ENCODE data around the gene AS3MT.

DNA sequence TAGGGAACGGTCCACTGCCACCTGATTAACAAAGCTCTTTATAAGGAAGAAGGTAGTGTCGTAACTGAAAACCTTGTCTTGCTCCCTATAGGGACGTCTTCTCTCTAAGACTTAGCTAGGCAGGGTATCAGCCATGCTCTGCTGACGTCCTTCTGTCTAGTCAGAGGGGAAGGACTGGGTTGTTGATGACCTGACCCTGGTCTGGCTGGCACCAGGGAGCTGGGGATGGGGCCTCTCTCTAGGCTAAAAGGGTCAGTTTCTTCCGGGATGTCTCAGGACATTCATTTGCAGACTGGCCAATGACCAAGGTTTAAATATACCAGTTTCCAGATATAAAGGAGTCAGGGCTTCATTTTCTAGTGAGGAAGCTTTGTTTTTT, 41.7 kb upstream of the AS3MT start:
- TF ChIP-seq, protein P1, sequence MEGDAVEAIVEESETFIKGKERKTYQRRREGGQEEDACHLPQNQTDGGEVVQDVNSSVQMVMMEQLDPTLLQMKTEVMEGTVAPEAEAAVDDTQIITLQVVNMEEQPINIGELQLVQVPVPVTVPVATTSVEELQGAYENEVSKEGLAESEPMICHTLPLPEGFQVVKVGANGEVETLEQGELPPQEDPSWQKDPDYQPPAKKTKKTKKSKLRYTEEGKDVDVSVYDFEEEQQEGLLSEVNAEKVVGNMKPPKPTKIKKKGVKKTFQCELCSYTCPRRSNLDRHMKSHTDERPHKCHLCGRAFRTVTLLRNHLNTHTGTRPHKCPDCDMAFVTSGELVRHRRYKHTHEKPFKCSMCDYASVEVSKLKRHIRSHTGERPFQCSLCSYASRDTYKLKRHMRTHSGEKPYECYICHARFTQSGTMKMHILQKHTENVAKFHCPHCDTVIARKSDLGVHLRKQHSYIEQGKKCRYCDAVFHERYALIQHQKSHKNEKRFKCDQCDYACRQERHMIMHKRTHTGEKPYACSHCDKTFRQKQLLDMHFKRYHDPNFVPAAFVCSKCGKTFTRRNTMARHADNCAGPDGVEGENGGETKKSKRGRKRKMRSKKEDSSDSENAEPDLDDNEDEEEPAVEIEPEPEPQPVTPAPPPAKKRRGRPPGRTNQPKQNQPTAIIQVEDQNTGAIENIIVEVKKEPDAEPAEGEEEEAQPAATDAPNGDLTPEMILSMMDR (IDR thresholded peaks at IDR 0.05): no peak
- TF ChIP-seq NR3C1 (CRISPR knock-in tag; conservative IDR thresholded peaks at IDR 0.05; ENCODE audit: low read depth) (no peak), GRHL2 (CRISPR knock-in tag; IDR thresholded peaks at IDR 0.05; ENCODE audit: insufficient replicate concordance, severe bottlenecking) (no peak)
- TF ChIP-seq, protein P2, sequence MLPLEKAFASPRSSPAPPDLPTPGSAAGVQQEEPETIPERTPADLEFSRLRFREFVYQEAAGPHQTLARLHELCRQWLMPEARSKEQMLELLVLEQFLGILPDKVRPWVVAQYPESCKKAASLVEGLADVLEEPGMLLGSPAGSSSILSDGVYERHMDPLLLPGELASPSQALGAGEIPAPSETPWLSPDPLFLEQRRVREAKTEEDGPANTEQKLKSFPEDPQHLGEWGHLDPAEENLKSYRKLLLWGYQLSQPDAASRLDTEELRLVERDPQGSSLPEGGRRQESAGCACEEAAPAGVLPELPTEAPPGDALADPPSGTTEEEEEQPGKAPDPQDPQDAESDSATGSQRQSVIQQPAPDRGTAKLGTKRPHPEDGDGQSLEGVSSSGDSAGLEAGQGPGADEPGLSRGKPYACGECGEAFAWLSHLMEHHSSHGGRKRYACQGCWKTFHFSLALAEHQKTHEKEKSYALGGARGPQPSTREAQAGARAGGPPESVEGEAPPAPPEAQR (CRISPR knock-in tag; IDR thresholded peaks at IDR 0.05): no peak

Data from WTC11 (cell line).